Keratinocyte (primary cell): Measurements from ENCODE around the gene SMIM24. TPM values are rescaled to one million over a fixed set of nuclear protein-coding genes. Genes with fewer than 3 reads are reported as not detected.

Experiments used
- DNase-seq: peaks from one replicate; pipeline ENCODE4 v3.0.0-alpha.2; 2011; ENCODE audit warnings: low read depth, missing footprints, low spot score
- FAIRE-seq: peaks from 2 replicates; lab custom pipeline; 2011; peaks lifted over from hg19 to GRCh38; lab: Jason Lieb, UNC
- H2AFZ ChIP-seq: 2 replicates; pipeline ENCODE4 v1.6.0; 2012; ENCODE audit warnings: low read length, control low read depth, inconsistent platforms; ENCODE audit not compliant: control insufficient read depth
- H3K27ac ChIP-seq: 2 replicates; pipeline ENCODE4 v1.5.1; 2011; ENCODE audit warnings: low read length; ENCODE audit not compliant: control insufficient read depth, insufficient read depth
- H3K27me3 ChIP-seq: 3 replicates; pipeline ENCODE4 v1.6.0; 2011; ENCODE audit warnings: low read length; ENCODE audit not compliant: control insufficient read depth, insufficient read depth; ENCODE audit errors: extremely low read depth
- H3K36me3 ChIP-seq, 2 experiments: 2 replicates in 1 of 2; 3 replicates in 1 of 2; pipeline ENCODE4 v1.5.1; 2011; ENCODE audit warnings: low read length in 2 of 2, mild to moderate bottlenecking in 1 of 2; ENCODE audit not compliant: control insufficient read depth in 2 of 2, insufficient read depth in 2 of 2; ENCODE audit errors: extremely low read depth in 1 of 2
- H3K4me1 ChIP-seq: 3 replicates; pipeline ENCODE4 v1.5.1; 2011; ENCODE audit warnings: low read length; ENCODE audit not compliant: control insufficient read depth, insufficient read depth; ENCODE audit errors: extremely low read depth
- H3K4me2 ChIP-seq: 3 replicates; pipeline ENCODE4 v1.6.0; 2011; ENCODE audit warnings: low read depth, low read length; ENCODE audit not compliant: control insufficient read depth, insufficient read depth; ENCODE audit errors: extremely low read depth
- H3K4me3 ChIP-seq, 3 experiments: fragments of 200-600 bp in 1 of 3; sonication (generic) in 1 of 3; 2 replicates in 2 of 3; 3 replicates in 1 of 3; pipeline ENCODE4 v1.5.1; 2011 to 2016; ENCODE audit warnings: low read length in 3 of 3, mild to moderate bottlenecking in 3 of 3, control low read depth in 2 of 3, inconsistent platforms in 1 of 3, low read depth in 1 of 3, mixed read lengths in 1 of 3, mixed run types in 1 of 3, moderate library complexity in 1 of 3; ENCODE audit not compliant: control insufficient read depth in 2 of 3, insufficient read depth in 2 of 3; ENCODE audit errors: extremely low read depth in 1 of 3
- H3K79me2 ChIP-seq: 2 replicates; pipeline ENCODE4 v1.6.0; 2012; ENCODE audit warnings: low read length; ENCODE audit not compliant: control insufficient read depth, insufficient read depth
- H3K9ac ChIP-seq: 3 replicates; pipeline ENCODE4 v1.6.0; 2011; ENCODE audit warnings: low read length; ENCODE audit not compliant: control insufficient read depth, insufficient read depth; ENCODE audit errors: extremely low read depth
- H3K9me1 ChIP-seq: 3 replicates; pipeline ENCODE4 v1.6.0; 2011; ENCODE audit warnings: low read length; ENCODE audit not compliant: control insufficient read depth, insufficient read depth; ENCODE audit errors: extremely low read depth
- H3K9me3 ChIP-seq: 2 replicates; pipeline ENCODE4 v1.5.1; 2012; ENCODE audit warnings: low read depth, low read length; ENCODE audit not compliant: control insufficient read depth
- H4K20me1 ChIP-seq: 3 replicates; pipeline ENCODE4 v1.6.0; 2011; ENCODE audit warnings: low read length; ENCODE audit not compliant: control insufficient read depth, insufficient read depth; ENCODE audit errors: extremely low read depth
- EZH2 ChIP-seq: IDR thresholded peaks from one replicate; pipeline ENCODE4 v1.6.1; 2012; ENCODE audit warnings: inconsistent platforms, mild to moderate bottlenecking, low read length, moderate library complexity
- dilution Hi-C: fragments of 300-500 bp; cut with MboI; formaldehyde crosslinking; loops from one replicate; pipeline ENCODE4 v1.7.0; 2020; ENCODE audit warnings: low sequenced_read_pairs; ENCODE audit not compliant: extremely low pct_ligation_motif_present
- polyA plus RNA-seq, 5 experiments: library from polyadenylated mRNA; depleted of rRNA in 3 of 5; stranded (reverse) in 3 of 5; stranded (forward) in 1 of 5; unstranded in 1 of 5; fragments of >200 nt; gene quantifications; 1 replicate in 1 of 5; 2 replicates in 3 of 5; 3 replicates in 1 of 5; pipeline versions ENCODE4 v1.2.1 to v1.2.3, GENCODE V29; 2011 to 2012; ENCODE audit warnings: missing spikeins in 2 of 5, low read depth in 1 of 5, low replicate concordance in 1 of 5
- TF ChIP-seq, protein P1 (sequence below), 3 experiments: IDR thresholded peaks in 1 of 3; conservative IDR thresholded peaks in 1 of 3; optimal IDR thresholded peaks in 1 of 3; 2 replicates in 2 of 3; 3 replicates in 1 of 3; pipeline versions ENCODE3 to v1.5.1; 2011; ENCODE audit warnings: low read length in 3 of 3, mild to moderate bottlenecking in 3 of 3, moderate library complexity in 2 of 3, control low read depth in 1 of 3, inconsistent platforms in 1 of 3; ENCODE audit not compliant: insufficient read depth in 2 of 3; ENCODE audit errors: extremely low read depth in 1 of 3

SMIM24 gene
- polyA plus RNA-seq, 1 donor (not counting 4 experiments of a cell fraction or from before 2014, with no cell fraction given) = not detected

DNA sequence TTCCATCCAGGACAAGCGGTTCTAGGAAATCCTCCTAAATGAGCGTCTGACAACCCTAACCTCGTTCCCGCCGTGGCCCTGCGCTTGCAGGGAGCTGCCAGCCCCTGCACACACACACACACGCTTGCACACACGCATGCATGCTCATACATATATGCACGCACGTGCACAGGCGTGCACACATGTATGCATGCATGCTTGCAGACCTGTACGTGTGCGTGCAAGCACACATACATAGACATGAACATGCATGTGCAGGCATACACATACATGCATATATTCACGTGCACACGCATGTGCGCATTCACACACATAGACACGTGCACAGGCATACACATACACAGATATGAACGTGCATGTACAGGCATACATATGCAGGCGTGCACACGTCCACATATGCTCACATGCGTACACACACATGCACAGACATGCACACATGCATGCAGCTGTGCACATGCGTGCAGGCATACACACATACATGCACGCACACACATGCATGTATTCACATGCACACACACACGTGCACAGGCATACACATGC is 35.6 kb downstream of the SMIM24 start:
- no peak for FAIRE-seq
- dilution Hi-C loops = no loop called here
- Histone ChIP-seq H3K4me3 (no peak overlapping the region), H3K9me1 (no peaks in the 10 kb centered on the region), H4K20me1 (peaks cover 10% of the 10 kb centered on the region), H3K36me3 (peaks cover 25 to 33% of the 10 kb centered on the region in 2 experiments), H3K79me2 (peaks cover 23% of the 10 kb centered on the region), H3K4me2 (no peak overlapping the region), H3K9ac (no peak overlapping the region), H3K27ac (no peak overlapping the region), H3K27me3 (no peaks in the 10 kb centered on the region), H2AFZ (no peak overlapping the region), H3K4me1 (no peaks in the 10 kb centered on the region), H3K9me3 (no peaks in the 10 kb centered on the region)
- TF ChIP-seq, protein P1, sequence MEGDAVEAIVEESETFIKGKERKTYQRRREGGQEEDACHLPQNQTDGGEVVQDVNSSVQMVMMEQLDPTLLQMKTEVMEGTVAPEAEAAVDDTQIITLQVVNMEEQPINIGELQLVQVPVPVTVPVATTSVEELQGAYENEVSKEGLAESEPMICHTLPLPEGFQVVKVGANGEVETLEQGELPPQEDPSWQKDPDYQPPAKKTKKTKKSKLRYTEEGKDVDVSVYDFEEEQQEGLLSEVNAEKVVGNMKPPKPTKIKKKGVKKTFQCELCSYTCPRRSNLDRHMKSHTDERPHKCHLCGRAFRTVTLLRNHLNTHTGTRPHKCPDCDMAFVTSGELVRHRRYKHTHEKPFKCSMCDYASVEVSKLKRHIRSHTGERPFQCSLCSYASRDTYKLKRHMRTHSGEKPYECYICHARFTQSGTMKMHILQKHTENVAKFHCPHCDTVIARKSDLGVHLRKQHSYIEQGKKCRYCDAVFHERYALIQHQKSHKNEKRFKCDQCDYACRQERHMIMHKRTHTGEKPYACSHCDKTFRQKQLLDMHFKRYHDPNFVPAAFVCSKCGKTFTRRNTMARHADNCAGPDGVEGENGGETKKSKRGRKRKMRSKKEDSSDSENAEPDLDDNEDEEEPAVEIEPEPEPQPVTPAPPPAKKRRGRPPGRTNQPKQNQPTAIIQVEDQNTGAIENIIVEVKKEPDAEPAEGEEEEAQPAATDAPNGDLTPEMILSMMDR (optimal IDR thresholded peaks at IDR 0.05 in 1 of 3, IDR thresholded peaks at IDR 0.05 in 1 of 3, conservative IDR thresholded peaks at IDR 0.05 in 1 of 3; ENCODE audit: extremely low read depth in 1 of 3, insufficient read depth in 2 of 3, low read length in 3 of 3) = no peak
- TF ChIP-seq EZH2 = no peak
- DNase-seq = no peak

DNA sequence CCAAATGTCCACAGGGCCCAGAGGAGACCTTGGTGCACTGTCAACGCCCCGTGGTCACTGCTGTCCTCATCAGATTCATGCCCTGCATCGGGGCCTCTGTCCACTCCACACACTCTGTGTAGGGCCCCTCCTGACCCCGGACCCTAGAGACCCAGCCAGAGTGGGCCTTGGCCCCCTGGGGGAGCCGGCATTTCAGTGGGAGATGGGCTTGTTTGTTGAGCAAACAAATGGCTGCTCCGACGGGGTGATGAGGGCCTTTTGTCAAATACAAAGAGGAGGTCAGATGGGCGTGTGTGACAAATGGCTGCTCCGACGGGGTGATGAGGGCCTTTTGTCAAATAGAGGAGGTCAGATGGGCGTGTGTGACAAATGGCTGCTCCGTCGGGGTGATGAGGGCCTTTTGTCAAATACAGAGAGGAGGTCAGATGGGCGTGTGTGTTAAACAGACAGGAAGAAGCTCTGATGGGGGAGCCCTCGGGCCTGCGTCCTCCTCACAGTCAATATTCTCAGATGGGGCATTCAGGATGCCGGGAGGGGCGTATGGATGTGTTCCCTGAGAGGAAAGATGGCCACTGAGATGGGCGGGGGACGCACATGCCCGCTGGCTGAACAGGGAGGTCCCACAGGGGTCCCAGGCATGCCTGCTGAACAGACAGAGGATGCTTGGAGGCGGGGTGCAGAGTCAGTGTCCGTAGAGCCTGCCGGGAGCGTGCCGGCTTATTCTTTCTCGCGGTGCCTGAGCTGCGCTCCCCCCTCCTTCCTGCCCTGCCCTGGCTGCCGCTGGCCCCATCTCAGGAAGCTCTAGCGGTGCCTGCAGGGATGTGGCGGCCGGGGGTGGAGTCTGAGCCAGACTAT is 36.3 kb downstream of the SMIM24 start:
- DNase-seq (no peak), FAIRE-seq (no peak)
- Histone ChIP-seq H3K9me3 (no peaks in the 10 kb centered on the region), H3K4me3 (no peak overlapping the region), H3K9ac (no peak overlapping the region), H3K36me3 (peaks cover 24 to 30% of the 10 kb centered on the region in 2 experiments), H3K4me2 (no peak overlapping the region), H2AFZ (no peak overlapping the region), H3K27me3 (no peaks in the 10 kb centered on the region), H3K27ac (no peak overlapping the region), H3K79me2 (peaks cover 23% of the 10 kb centered on the region), H4K20me1 (peaks cover 10% of the 10 kb centered on the region), H3K9me1 (no peaks in the 10 kb centered on the region), H3K4me1 (no peaks in the 10 kb centered on the region)
- TF ChIP-seq, protein P1 (optimal IDR thresholded peaks at IDR 0.05 in 1 of 3, IDR thresholded peaks at IDR 0.05 in 1 of 3, conservative IDR thresholded peaks at IDR 0.05 in 1 of 3; ENCODE audit: extremely low read depth in 1 of 3, insufficient read depth in 2 of 3, low read length in 3 of 3) = no peak
- TF ChIP-seq EZH2 = no peak
- dilution Hi-C loops = no loop called here
